Spleen (tissue), 11 donors: ENCODE data around the gene DHX57. TPM values are rescaled to one million over a fixed set of nuclear protein-coding genes. Genes with fewer than 3 reads are reported as not detected.

Experiments
- DNase-seq: peaks from one replicate; pipeline ENCODE4 v3.0.0-alpha.2; 2020
- H3K27ac ChIP-seq, 8 donors: fragments of 200-600 bp; sonication (generic) in 7 of 8; 1 replicate in 4 of 8; 2 replicates in 4 of 8; pipeline versions ENCODE4 v1.5.0 to v1.8.0; 2016 to 2021; ENCODE audit warnings: inconsistent platforms in 4 of 8, mild to moderate bottlenecking in 4 of 8, moderate library complexity in 1 of 8
- H3K27me3 ChIP-seq, 7 donors: fragments of 200-600 bp; sonication (generic) in 6 of 7; replicated peaks in 1 of 7; 1 replicate in 4 of 7; 2 replicates in 3 of 7; pipeline versions ENCODE4 v1.5.0 to v1.8.0; 2016 to 2021; ENCODE audit warnings: inconsistent platforms in 3 of 7, mild to moderate bottlenecking in 1 of 7
- H3K36me3 ChIP-seq, 6 donors: fragments of 200-600 bp; sonication (generic) in 5 of 6; 1 replicate in 4 of 6; 2 replicates in 2 of 6; pipeline versions ENCODE4 v1.5.0 to v1.8.0; 2016 to 2021; ENCODE audit warnings: inconsistent platforms in 2 of 6
- H3K4me1 ChIP-seq, 6 donors: fragments of 200-600 bp; sonication (generic) in 5 of 6; 1 replicate in 3 of 6; 2 replicates in 3 of 6; pipeline versions ENCODE4 v1.5.0 to v1.8.0; 2016 to 2021; ENCODE audit warnings: inconsistent platforms in 3 of 6
- H3K4me3 ChIP-seq, 8 donors: fragments of 200-600 bp; sonication (generic) in 7 of 8; 1 replicate in 4 of 8; 2 replicates in 4 of 8; pipeline versions ENCODE4 v1.5.0 to v1.8.0; 2016 to 2021; ENCODE audit warnings: inconsistent platforms in 4 of 8, mild to moderate bottlenecking in 4 of 8, moderate library complexity in 2 of 8
- H3K9me3 ChIP-seq, 8 donors: fragments of 200-600 bp; sonication (generic) in 7 of 8; 1 replicate in 4 of 8; 2 replicates in 4 of 8; pipeline versions ENCODE4 v1.5.0 to v1.8.0; 2016 to 2021; ENCODE audit warnings: inconsistent platforms in 4 of 8
- POLR2A ChIP-seq, 3 donors: fragments of 450-650 bp; IDR thresholded peaks; one replicate each; pipeline ENCODE4 v1.5.1; 2017; ENCODE audit warnings: antibody characterized with exemption in 3 of 3, mild to moderate bottlenecking in 1 of 3
- POLR2AphosphoS5 ChIP-seq, 3 donors: sonication (generic); formaldehyde crosslinking; IDR thresholded peaks; one replicate each; pipeline ENCODE4 v1.5.1; 2017; ENCODE audit warnings: antibody characterized with exemption in 3 of 3
- WGBS, 5 donors: extraction: QIAGEN DNeasy Blood & Tissue Kit in 3 of 5; methylation state at CpG; one replicate each; pipeline versions ENCODE4 v1.1.5 to v1.1.7; 2013 to 2018; 5-methylcytosine and 5-hydroxymethylcytosine counted together
- intact Hi-C: fragments of 100-400 bp; cut with DNase I; formaldehyde crosslinking; loops from one replicate; pipeline ENCODE4 v1.15.0; 2023; ENCODE audit warnings: low total_unique reads
- polyA plus RNA-seq, 3 donors: library from polyadenylated mRNA; stranded (reverse); fragments of 200-250 nt; gene quantifications; one replicate each; pipeline ENCODE4 v1.2.1, GENCODE V29; 2013
- total RNA-seq, 7 donors: library from RNA; depleted of rRNA in 3 of 7; stranded (reverse); fragments of >200 nt in 3 of 7; fragmentation: NEBNext Ultra II Directional in 4 of 7; extraction: Animal tissue kit (Norgen Biotek cat#: 25700) in 4 of 7; gene quantifications; one replicate each; pipeline versions ENCODE4 v1.1.0 to v1.2.1, GENCODE V29; 2016 to 2021
- TF ChIP-seq, protein P1 (sequence below), 11 experiments: fragments of 200-600 bp in 7 of 11; fragments of 450-650 bp in 4 of 11; sonication (generic) in 4 of 11; IDR thresholded peaks in 8 of 11; conservative IDR thresholded peaks in 3 of 11; 1 replicate in 7 of 11; 2 replicates in 4 of 11; pipeline versions ENCODE4 v1.4.0 to v1.8.0; 2016 to 2021; ENCODE audit warnings: antibody characterized with exemption in 11 of 11, inconsistent platforms in 4 of 11, mild to moderate bottlenecking in 1 of 11
- donor health status: healthy with polysubstance abuse.
- donor health status: DM: no; HTN: no; CAD: no; lungs with moderate emphysema.
- donor health status: DM: no; HTN: no; CAD: no.
- donor health status: Bipolar disorder and iron deficiency.
- donor health status: healthy.
- donor health status: DM: no; HTN: no; CAD: no.
- donor health status: DM: yes; HTN: yes; CAD: no.

DHX57 gene
- total and polyA plus RNA-seq, 10 donors, result 6.5 to 24.0 (median 14.8) TPM

DNA sequence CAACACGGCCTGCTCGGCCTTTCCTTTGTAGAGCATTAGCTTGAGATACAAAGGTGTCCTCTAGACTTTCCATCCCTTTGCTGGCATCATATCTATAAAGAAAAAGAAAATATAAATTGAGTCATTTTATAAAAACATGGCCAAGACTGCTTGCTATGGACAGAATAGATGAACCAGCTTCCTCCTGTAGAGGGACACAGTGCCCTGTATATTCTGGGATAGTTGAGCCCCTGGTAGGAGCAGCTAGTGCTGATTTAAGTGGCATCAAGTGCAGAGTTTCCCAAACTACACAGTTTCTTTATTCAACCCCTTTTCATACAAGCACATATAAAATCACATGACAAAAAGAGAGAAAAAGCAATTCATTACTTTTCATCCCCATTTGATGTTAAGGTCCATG is 49.8 kb downstream of the DHX57 start:
- no peaks in the 10 kb centered on the region for H3K9me3 ChIP-seq
- no peaks in the 10 kb centered on the region for H3K27me3 ChIP-seq
- TF ChIP-seq POLR2A (IDR thresholded peaks at IDR 0.05), result no peak
- TF ChIP-seq, protein P1, sequence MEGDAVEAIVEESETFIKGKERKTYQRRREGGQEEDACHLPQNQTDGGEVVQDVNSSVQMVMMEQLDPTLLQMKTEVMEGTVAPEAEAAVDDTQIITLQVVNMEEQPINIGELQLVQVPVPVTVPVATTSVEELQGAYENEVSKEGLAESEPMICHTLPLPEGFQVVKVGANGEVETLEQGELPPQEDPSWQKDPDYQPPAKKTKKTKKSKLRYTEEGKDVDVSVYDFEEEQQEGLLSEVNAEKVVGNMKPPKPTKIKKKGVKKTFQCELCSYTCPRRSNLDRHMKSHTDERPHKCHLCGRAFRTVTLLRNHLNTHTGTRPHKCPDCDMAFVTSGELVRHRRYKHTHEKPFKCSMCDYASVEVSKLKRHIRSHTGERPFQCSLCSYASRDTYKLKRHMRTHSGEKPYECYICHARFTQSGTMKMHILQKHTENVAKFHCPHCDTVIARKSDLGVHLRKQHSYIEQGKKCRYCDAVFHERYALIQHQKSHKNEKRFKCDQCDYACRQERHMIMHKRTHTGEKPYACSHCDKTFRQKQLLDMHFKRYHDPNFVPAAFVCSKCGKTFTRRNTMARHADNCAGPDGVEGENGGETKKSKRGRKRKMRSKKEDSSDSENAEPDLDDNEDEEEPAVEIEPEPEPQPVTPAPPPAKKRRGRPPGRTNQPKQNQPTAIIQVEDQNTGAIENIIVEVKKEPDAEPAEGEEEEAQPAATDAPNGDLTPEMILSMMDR (IDR thresholded peaks at IDR 0.05 in 8 of 11, conservative IDR thresholded peaks at IDR 0.05 in 3 of 11), result no peak
- TF ChIP-seq POLR2AphosphoS5 (IDR thresholded peaks at IDR 0.05), result no peak
- H3K4me3 ChIP-seq, result no peak overlapping the region
- intact Hi-C loops, result no loop called here
- no peak overlapping the region for H3K27ac ChIP-seq
- peaks cover 4 to 92% (median 45%) of the 10 kb centered on the region in 6 donors for H3K36me3 ChIP-seq
- 92 to 100% (median 98%) methylated on average over 2 of the region's 2 CpGs for WGBS, 5 donors
- DNase-seq, result no peak
- H3K4me1 ChIP-seq, result peaks cover 0 to 6% (median 0%) of the 10 kb centered on the region in 6 donors

DNA sequence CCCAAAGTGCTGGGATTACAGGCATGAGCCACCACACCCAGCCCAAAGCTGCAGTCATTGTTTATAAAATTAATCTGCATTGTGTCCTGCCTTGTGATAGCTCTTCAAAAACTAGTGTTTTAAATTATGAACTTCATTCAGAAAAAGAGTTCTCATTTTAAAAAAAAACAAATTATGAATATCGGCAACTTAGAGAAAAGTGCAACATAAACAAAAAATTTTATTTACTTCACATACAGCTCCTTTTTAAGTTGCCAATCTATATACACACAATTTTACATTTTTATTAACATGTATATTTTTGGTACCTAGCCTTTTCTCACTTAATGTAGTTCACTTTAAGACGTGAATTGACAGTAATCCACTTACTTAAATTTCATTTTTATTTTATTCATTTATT is 50.8 kb downstream of the DHX57 start:
- peaks cover 4 to 93% (median 45%) of the 10 kb centered on the region in 6 donors for H3K36me3 ChIP-seq
- TF ChIP-seq POLR2AphosphoS5 (IDR thresholded peaks at IDR 0.05), result no peak
- TF ChIP-seq, protein P1 (IDR thresholded peaks at IDR 0.05 in 8 of 11, conservative IDR thresholded peaks at IDR 0.05 in 3 of 11), result no peak
- no peak for TF ChIP-seq POLR2A (IDR thresholded peaks at IDR 0.05)
- intact Hi-C loops, result no loop called here
- H3K27ac ChIP-seq, result no peak overlapping the region
- no peak overlapping the region for H3K4me3 ChIP-seq
- no peaks in the 10 kb centered on the region for H3K27me3 ChIP-seq
- no peaks in the 10 kb centered on the region for H3K9me3 ChIP-seq
- 94 to 98% (median 96%) methylated on average over 2 of the region's 2 CpGs for WGBS, 5 donors
- no peaks in the 10 kb centered on the region for H3K4me1 ChIP-seq
- no peak for DNase-seq

DNA sequence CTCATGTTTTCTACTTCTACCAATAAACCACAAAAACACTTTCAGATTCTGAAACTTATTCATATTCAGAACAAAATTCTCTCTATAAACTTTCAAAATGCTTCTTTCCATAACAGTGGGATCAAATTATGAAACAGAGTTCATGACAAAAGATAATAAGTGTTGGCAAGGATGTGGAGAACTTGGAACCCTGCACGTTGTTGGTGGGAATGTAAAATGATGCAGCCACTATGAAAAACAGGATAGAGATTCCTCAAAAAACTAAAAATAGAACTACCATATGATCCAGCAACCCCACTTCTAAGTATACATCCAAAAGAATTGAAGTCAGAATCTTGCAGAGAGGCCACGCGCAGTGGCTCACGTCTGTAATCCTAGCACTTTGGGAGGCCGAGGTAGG is 52.3 kb downstream of the DHX57 start:
- H3K9me3 ChIP-seq, result no peaks in the 10 kb centered on the region
- no peaks in the 10 kb centered on the region for H3K4me1 ChIP-seq
- H3K4me3 ChIP-seq, result no peak overlapping the region
- TF ChIP-seq, protein P1 (IDR thresholded peaks at IDR 0.05 in 8 of 11, conservative IDR thresholded peaks at IDR 0.05 in 3 of 11), result no peak
- no peak for TF ChIP-seq POLR2A (IDR thresholded peaks at IDR 0.05)
- TF ChIP-seq POLR2AphosphoS5 (IDR thresholded peaks at IDR 0.05), result no peak
- H3K27me3 ChIP-seq, result no peaks in the 10 kb centered on the region
- intact Hi-C loops, result no loop called here
- WGBS, 5 donors, result 88 to 95% (median 92%) methylated on average over 5 of the region's 5 CpGs
- no peak overlapping the region for H3K27ac ChIP-seq
- DNase-seq, result no peak
- peaks cover 4 to 95% (median 52%) of the 10 kb centered on the region in 6 donors for H3K36me3 ChIP-seq

DNA sequence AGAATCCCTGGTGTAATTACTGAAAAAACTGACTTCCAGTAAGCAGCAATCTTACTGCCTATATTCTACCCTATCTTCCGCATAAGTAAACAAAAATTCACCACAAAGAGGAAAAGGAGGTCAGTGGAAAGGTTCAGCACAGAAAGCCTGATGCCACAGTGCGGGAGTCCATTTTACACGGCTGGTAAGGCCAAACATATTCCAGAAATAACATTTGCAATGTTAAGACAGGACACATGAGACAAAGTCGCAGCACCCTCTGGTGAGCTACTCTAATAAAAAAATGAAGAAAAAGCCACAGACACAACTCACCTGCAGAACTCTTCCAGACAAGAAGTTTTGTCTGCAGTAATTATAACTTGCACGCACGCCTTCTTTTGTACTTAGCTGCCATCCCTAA is 57.2 kb downstream of the DHX57 start:
- H3K4me3 ChIP-seq, result no peak overlapping the region
- H3K9me3 ChIP-seq, result no peaks in the 10 kb centered on the region
- WGBS, 5 donors, result 83 to 95% (median 86%) methylated on average over 6 of the region's 6 CpGs
- H3K4me1 ChIP-seq, result no peaks in the 10 kb centered on the region
- no peaks in the 10 kb centered on the region for H3K27me3 ChIP-seq
- DNase-seq, result no peak
- TF ChIP-seq, protein P1 (IDR thresholded peaks at IDR 0.05 in 8 of 11, conservative IDR thresholded peaks at IDR 0.05 in 3 of 11), result no peak
- no peak for TF ChIP-seq POLR2AphosphoS5 (IDR thresholded peaks at IDR 0.05)
- TF ChIP-seq POLR2A (IDR thresholded peaks at IDR 0.05), result no peak
- peaks cover 3 to 98% (median 59%) of the 10 kb centered on the region in 6 donors for H3K36me3 ChIP-seq
- H3K27ac ChIP-seq, result no peak overlapping the region
- intact Hi-C loops, result no loop called here
